ENCODE results near the gene ERC1.

The ERC1 gene

GRCh38 chr12:1527789-1528188 lies 536.8 kb downstream of the ERC1 start:
- FAIRE-seq = no peak

GRCh38 chr12:1528791-1529190 lies 537.8 kb downstream of the ERC1 start:
- no peak for FAIRE-seq

GRCh38 chr12:1529228-1529861 lies 538.3 kb downstream of the ERC1 start:
- FAIRE-seq = no peak

- FAIRE-seq = no peak
These were observed 539.0 kb downstream of the ERC1 start for GRCh38 chr12:1529862-1530591.

GRCh38 chr12:1530592-1531152 lies 539.6 kb downstream of the ERC1 start:
- FAIRE-seq = no peak

DNA sequence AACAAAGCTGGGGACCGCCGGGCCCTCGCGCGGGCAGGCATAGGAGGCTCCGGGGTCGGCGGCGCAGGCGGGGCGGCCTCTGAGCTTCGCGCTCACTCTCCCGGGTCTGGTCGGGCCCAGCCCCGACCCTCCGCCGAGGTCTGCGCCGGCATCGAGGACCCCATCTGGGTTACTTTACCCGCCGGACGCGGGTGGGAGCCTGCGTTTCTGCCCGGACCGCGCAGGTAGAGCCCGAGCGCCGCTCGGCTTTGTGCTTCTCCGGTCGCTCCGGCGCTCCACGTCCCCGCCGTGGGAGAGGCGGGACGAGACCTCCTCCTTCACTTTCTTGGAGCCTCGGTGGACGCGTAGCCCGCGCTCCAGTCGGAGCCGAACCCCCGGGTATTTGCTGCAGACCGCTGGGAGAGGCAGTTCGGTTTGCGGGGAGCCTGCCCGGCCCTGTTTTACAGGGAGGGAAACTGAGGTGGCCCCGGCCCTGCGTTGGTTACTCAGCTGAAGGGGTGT lies 540.2 kb downstream of the ERC1 start:
- FAIRE-seq = no peak

DNA sequence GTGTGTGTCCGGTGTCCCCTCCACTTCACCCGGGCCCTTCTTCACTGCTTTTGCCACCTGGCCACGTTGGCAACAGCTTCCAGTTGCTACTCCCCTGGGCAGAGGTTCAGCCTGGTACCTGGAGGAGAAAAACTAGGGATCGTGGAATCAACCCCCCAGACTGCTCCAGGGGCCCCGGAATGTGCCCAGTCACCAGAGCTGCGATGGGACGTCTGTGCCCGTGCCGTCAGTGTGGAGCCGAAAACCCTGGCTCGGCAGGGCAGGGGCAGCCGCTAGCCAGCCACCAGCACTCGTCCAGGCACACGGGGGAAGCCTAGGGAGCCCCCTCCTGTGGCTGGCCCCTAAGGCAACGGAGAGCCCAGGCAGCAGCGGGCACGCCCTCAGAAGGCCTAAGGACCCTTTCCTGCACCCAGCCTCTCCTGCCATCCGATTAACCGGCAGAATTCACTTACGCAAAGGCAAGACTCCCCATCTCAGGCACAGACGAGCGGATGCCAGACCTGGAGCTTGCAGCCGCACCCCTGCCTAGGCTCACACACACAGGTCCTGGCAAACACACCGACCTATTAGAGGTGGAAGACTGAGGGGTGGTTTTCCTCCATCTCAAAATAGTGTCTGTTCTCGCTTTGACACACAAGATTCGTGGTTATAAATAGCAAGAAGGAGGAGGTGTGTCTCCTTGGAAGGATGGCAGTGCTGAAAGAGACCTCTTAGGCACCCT lies 540.8 kb downstream of the ERC1 start:
- FAIRE-seq = no peak

DNA sequence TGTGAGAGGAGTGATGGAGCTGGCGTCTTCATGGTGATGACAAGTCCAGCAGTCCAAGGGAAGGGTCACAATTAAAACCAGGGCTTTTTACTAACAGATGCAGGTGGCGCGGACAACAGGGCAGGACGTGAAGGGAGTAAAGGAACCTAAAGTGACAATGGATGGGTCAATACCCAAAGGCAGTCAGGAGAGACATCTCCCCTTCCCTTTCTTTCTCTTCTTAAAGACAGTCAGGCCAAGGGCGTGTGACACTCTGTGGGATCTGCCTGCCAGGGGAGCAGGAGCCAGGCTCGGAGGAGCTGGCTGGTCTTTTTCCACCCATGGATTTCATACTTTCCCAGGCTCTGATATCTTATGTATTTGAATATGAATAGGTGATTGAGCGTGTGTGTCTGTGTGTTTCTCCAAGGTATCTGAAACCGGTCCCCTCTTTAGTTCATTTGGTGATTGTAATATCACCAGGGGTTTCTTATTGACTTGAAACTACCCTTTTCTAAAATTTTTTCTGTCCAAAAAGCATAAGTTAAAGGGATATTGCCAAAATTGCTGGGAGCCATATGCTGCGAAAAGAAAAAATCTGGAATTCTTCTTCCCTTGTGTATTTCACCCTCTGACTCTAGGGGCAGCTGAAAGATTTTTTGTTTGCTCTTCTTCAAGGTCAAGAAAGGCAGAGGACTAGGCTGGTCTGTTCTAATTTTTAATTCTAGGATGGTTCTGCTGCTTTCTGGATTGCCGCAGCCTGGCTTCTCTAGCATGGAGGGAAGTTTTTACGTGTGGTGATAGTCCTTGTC lies 541.5 kb downstream of the ERC1 start:
- no peak for FAIRE-seq

DNA sequence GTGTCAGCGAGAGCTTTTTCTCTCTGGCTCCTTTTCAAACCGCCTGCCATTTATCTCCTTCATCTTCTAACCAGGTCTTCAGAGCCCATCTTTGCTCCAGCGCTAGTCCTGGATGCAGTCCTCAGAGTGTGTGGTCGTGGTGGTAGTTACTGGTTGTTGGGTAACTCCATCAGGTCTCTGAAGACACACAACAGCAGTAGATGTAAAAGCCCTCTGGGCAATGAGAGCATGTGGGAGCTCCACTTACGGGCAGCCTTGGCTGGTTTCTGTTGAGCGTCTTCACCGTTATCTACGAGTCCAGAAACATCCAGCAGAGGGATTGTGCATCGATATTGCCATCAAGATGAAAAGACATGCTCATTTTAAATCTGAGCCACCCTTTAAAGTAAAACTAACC lies 542.2 kb downstream of the ERC1 start:
- FAIRE-seq = no peak

DNA sequence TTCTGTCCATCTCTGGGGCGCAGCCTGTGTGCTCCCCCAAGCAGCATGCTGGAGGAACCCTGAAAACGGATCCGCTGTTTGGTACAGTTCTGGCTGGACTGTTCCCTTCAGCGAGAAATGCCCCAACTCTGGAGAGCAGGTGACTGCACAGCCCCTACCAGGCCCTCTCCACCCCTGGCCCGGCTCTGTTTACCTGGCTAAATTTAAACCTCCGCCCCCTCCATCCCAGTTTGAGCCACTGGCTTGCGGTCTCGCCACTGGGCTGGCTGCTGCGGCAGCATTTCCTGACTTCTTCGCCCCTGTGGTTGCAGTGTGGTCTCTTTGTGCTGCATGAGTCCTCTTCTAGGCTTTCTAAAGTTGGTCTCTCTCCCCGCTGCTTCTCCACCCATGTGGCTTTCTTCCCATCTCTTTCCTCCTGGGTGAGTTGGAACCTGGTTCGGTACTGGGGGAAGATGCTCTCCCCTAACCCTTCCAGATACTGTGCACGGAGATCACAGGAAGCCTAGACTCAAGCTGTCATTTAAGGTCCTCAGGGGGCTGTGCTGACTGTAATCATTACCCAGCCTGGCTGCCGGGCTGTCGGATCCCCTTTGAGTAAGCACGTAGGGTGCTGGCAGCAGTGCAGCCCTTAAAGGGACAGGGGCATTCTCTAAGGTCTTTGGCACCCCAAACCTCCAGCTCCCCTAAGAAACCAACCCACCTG lies 542.7 kb downstream of the ERC1 start:
- no peak for FAIRE-seq

GRCh38 chr12:1534748-1535147 lies 543.7 kb downstream of the ERC1 start:
- no peak for FAIRE-seq

- FAIRE-seq = no peak
These were observed 545.8 kb downstream of the ERC1 start for GRCh38 chr12:1536817-1537216.

DNA sequence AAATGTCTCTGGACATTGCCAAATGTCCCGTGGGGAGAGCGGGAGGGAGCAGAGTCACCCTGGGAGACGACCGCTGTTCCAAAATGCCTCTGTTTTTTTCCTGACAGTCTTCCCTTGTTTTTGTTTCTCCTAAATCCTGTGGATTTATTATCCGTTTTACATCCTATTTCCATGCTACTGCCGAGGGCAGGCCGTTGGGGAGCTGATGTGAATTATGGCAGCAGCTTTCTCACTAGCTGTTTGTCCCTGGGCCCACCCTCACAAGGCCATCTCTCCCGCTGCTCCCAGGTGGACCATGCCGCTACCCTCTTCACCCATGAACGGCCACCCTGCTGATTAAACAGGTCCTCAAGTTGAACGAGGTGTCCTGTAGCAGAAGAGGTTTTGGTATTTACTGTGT lies 548.1 kb downstream of the ERC1 start:
- no peak for FAIRE-seq

DNA sequence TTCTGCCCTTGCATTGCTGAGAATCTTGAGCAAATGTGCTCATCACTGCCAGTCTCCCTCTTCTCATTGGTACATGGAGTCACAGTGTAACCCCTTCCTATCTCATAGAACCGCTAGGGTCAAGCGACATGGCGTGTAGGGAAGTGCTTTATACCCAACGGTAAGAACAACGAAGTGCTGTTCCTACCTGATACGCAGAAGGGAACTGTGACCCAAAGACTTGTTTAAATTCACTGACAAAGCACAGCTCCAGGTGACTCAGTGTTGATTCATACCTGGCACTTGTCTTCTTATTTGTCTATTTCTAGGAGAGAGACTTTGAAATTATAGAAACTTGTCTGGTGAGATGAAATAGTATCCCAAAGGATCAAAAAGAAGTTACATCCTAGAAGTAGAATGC lies 549.7 kb downstream of the ERC1 start:
- FAIRE-seq = no peak

- FAIRE-seq = no peak
These were observed 551.6 kb downstream of the ERC1 start for GRCh38 chr12:1542599-1542998.

GRCh38 chr12:1544996-1545700 lies 554.1 kb downstream of the ERC1 start:
- FAIRE-seq = no peak

Data from endometrium (tissue), 2 donors.